Activated naive CD4-positive, alpha-beta T cell treated with Interleukin-2 at 50 U/mL for 16 hours (primary cell): ENCODE measurements around the gene RPTOR.

Experiments used
- DNase-seq: peaks from one replicate; pipeline ENCODE4 v3.0.0-alpha.2; 2020

Gene RPTOR

DNA sequence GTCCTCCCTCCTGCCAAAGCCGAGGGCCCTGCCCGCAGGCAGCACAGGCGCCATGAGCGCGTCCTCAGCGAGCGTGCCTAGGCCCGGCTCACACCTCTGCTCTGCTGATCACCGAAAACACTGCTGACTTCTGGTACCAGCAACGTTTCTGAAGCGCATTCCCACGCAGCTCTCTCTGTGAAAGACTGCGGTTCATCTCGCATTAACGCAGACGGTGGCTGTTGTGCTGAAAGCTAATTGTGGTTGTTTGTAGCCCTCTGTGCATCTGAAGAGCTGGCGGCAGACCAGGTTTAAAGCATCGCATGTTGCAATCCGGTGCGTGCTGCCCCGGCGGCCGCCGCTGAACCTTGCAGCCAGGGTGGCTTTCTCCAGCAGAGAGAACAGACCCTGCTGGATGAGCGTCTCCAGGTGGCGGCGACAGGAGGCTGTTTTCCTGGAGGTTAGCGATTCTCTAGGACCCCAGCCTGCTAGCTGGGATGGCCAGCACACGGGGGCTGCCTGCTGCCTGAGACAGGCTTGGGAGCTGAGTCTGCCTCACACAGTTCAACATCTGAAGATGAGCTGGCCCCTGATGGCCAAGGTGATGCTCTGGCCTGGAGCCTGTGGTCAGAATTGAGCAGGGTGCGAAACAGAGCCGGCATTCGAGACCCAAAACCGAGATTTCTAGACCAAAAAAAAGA lies 397.2 kb downstream of the RPTOR start:
- no peak for DNase-seq

DNA sequence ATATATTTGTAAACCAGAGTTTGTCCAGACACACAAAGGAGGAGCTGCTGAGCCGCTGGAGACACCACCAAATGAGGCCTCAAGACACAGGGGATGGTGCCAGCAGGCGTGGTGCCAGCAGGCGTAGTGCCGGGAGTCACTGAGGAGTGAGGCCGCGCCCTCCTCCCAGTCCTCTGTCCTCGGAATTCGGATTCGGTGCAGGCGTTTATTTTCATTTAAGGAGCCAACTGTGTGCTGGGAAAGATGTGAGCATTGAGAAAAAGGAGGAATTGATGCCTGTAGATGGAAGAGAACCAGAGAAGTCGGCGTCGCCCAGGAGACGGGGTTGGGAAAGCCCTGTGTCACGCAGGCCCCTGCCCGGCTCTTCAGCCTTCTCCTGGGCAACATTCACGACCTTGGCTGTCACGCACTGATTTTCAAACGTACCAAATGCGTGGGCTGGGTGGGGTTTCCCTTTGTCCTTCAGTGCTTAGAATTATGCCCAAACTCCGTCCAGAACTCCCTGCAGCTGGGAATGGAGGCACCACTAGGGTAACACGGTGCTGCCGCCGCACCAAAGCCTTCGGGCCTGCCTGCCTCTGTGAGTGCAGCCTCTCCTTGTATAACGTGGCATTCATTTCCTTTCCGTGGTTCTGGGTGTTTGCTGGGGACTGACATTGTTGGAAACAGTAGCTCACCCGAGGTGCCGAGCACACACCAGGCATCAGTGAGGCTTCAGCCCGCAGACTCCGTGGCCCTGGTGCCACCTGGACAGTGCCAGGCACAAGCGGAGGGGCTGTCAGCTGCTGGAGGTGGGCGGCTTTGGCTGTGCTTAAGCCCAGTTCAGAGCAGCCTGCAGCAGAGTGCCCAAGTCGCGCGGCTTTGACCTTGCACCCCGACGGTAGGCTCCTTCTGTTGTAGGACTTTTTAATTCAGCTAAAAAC lies 398.0 kb downstream of the RPTOR start:
- DNase-seq: no peak

GRCh38 chr17:80943346-80944145 lies 398.9 kb downstream of the RPTOR start:
- DNase-seq: no peak

- DNase-seq: no peak
Measured at GRCh38 chr17:80944326-80944725, 399.7 kb downstream of the RPTOR start.

DNA sequence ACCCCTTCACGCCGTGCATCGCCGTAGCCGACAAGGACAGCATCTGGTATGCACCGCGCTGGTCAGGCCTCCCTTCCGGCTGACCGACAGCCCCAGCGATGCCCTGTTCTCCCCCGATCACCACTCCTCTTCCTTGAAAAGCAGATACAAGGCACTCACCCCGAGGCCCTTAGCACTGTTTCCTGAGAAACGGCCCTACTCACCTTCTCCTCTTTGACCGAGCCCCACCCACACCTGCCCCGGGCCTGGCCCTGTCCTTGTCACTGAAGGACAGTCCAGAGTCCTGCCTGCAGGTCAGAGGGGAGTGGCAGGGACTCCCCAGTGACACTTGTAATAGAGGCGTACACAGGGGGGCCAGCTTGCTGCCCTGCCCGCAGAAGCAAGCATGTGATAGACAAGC lies 401.1 kb downstream of the RPTOR start:
- DNase-seq: no peak

GRCh38 chr17:80946449-80946848 lies 401.8 kb downstream of the RPTOR start:
- DNase-seq: no peak

- DNase-seq: no peak
Measured at GRCh38 chr17:80947200-80947940, 402.7 kb downstream of the RPTOR start.

DNA sequence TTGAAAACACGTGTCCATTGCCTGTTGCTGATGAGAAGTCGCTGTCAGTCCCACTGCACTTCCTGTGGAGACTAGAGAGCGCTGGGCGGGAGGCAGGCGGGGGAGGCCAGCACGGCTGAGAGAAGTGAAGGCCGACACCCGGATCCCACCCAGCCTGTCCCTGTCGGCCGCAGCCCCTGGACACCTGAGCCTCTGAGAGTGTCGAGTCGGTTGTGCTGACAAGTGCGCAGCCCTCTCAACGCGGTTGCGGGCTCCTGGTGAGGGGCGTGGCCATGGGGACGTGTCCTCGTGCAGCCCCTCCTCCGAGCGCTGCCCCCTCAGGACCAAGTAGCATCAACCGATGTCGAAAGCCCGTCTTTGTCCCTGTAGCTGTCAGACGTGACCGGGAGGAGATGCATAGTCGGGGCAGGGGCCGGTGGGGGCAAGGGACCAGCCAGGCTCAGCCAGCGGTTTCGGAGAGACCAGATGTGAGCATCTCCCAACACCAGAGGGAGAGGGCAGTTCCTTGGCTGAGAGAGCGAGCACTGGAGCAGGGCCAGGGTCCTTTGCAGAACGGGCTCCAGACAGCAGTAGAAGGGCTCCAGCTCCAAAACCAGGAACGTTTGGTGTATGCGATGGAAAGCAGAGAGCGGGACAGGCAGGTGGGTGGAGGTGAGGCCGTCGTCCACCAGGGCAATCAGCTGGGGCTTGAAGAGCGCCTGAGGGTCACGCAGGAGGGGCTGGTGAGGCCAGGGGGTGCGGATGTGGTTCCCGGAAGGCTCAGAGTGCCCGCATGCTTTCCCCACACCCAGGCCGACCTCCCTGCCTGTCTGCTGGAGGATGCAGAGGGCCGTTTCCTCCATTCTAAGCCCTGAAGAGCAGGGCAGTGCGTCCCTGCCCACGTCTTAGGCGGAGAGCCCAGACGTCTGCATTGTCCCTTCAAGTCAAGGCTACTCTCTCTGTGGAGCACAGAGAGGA lies 403.7 kb downstream of the RPTOR start:
- DNase-seq: no peak

DNA sequence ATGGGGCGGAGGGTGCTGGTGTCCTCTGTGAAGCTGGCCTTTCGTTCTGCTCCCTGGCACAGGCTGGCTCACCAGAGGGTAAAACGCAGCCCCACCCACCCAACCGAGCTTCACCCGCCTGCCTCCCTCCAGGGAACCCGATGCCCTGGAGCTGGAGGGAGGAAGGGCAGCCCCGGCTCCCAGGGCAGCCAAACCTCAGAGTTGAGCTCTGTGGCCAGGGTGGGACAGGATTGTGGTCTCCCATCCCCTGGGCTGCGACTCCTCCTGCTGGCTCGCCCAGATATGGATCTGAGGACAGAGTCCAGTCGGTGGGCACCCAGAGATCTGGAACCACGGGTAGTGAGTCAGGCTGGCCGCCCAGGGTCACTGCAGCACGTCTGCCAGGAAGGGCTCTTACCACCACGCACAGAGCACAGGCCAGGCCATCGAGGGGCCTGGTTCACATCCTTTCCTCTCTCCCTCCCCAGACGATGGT lies 404.4 kb downstream of the RPTOR start:
- no peak for DNase-seq

- DNase-seq: no peak
Measured at GRCh38 chr17:80949451-80950421, 405.1 kb downstream of the RPTOR start.

DNA sequence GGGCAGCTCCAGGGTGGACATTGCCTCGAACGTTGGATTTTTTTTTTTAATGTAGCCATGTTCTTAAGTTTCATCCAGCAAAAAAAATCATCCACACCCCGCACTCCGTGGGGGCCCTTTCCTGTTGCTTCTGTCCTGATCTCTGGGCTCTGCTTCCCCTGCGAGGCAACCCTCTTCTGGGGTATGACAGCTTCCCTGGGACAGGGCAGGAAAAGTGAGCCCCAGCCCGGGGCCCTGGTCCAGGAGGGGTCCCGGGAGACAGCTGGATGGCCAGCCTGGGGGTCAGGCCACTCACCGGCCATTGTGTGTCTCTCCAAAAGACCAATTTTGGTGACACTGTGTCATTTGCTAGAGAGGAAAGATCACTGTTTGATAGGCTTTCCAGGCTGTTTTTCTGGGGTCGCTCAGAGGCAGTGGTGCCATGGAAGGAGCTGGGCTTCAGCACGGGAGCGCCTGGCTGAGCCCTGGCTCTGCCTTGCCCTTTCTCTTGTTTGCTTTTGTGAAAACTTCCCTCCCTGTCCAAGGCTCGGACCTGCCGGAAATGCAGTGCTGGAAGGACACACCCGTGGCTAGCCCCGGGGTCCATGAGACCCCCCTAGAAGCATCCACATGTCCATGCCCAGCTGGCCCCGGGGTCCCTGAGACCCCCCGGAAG lies 406.0 kb downstream of the RPTOR start:
- no peak for DNase-seq

- DNase-seq: no peak
Measured at GRCh38 chr17:80951121-80952090, 406.8 kb downstream of the RPTOR start.

- no peak for DNase-seq
Measured at GRCh38 chr17:80952291-80952690, 407.7 kb downstream of the RPTOR start.

- DNase-seq: no peak
Measured at GRCh38 chr17:80953471-80954315, 409.1 kb downstream of the RPTOR start.

DNA sequence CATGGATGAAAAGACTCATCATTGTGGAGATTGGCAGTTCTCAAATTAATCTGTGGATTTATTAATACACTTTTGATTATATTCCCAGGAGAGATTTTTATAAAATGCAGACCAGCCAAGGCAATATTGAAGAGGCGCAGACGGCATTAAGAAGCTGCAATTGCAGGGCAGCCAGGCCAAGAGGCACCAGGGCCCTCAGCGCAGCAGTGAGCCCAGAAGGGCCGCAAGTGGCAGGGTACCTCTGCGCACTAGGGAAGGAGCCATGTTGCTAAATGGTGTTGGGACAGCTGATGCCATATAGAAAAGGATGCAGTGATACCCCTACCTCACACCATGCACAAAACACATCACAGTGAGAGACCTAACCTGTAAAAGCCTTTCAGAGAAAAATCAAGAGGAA lies 410.4 kb downstream of the RPTOR start:
- DNase-seq: no peak

- no peak for DNase-seq
Measured at GRCh38 chr17:80955671-80956280, 411.1 kb downstream of the RPTOR start.
